ENCODE data around the gene WDFY1. TPM values are rescaled to one million over a fixed set of nuclear protein-coding genes. Genes with fewer than 3 reads are reported as not detected.

WDFY1 gene
- total RNA-seq, 4 donors from 2014 or later, result 36.9 to 82.0 (median 65.0) TPM

- peaks cover 0 to 10% (median 0%) of the 10 kb centered on the region in 4 donors for H3K4me1 ChIP-seq
- peaks cover 0 to 2% (median 0%) of the 10 kb centered on the region in 3 donors for H3K36me3 ChIP-seq
- TF ChIP-seq POLR2A (IDR thresholded peaks at IDR 0.05), result no peak
- TF ChIP-seq, protein P1, sequence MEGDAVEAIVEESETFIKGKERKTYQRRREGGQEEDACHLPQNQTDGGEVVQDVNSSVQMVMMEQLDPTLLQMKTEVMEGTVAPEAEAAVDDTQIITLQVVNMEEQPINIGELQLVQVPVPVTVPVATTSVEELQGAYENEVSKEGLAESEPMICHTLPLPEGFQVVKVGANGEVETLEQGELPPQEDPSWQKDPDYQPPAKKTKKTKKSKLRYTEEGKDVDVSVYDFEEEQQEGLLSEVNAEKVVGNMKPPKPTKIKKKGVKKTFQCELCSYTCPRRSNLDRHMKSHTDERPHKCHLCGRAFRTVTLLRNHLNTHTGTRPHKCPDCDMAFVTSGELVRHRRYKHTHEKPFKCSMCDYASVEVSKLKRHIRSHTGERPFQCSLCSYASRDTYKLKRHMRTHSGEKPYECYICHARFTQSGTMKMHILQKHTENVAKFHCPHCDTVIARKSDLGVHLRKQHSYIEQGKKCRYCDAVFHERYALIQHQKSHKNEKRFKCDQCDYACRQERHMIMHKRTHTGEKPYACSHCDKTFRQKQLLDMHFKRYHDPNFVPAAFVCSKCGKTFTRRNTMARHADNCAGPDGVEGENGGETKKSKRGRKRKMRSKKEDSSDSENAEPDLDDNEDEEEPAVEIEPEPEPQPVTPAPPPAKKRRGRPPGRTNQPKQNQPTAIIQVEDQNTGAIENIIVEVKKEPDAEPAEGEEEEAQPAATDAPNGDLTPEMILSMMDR (IDR thresholded peaks at IDR 0.05), result no peak
- DNase-seq, result no peak
- no peak overlapping the region for H3K27ac ChIP-seq
- H3K4me3 ChIP-seq, result no peak overlapping the region
- H3K27me3 ChIP-seq, result no peaks in the 10 kb centered on the region
- H3K9me3 ChIP-seq, result no peaks in the 10 kb centered on the region
These were observed 90.4 kb downstream of the WDFY1 start for GRCh38 chr2:223854741-223855140.

DNA sequence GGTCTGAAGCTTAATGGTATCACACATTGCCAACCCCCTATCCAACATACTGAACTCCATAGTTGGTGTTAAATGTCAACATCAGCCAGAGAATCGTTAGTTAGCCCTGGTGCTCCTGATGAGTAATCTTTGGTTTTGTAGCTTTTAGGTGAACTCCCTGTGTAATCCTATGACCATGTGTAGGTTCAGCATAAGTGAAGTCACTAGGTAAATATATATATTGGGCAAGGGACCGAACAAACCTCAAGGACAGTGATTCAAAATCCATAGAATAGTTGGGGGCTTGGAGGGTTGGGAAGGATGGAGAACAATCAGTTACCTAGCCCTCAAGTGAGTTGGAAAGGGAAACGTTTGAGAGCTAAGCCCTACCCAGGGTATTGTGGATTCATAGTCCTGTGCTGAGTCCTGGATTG, 91.7 kb downstream of the WDFY1 start:
- no peak for DNase-seq
- no peak overlapping the region for H3K4me3 ChIP-seq
- H3K36me3 ChIP-seq, result peaks cover 0 to 2% (median 0%) of the 10 kb centered on the region in 3 donors
- H3K4me1 ChIP-seq, result peaks cover 0 to 10% (median 0%) of the 10 kb centered on the region in 4 donors
- H3K27me3 ChIP-seq, result no peaks in the 10 kb centered on the region
- H3K9me3 ChIP-seq, result no peaks in the 10 kb centered on the region
- no peak overlapping the region for H3K27ac ChIP-seq
- TF ChIP-seq, protein P1 (IDR thresholded peaks at IDR 0.05), result no peak
- no peak for TF ChIP-seq POLR2A (IDR thresholded peaks at IDR 0.05)

- H3K4me1 ChIP-seq, result peaks cover 0 to 10% (median 0%) of the 10 kb centered on the region in 4 donors
- no peak for TF ChIP-seq POLR2A (IDR thresholded peaks at IDR 0.05)
- TF ChIP-seq, protein P1 (IDR thresholded peaks at IDR 0.05), result no peak
- peaks cover 0 to 2% (median 0%) of the 10 kb centered on the region in 3 donors for H3K36me3 ChIP-seq
- DNase-seq, result peak in 1 of 3 donors; percentile 64
- H3K4me3 ChIP-seq, result no peak overlapping the region
- no peaks in the 10 kb centered on the region for H3K27me3 ChIP-seq
- no peaks in the 10 kb centered on the region for H3K9me3 ChIP-seq
- no peak overlapping the region for H3K27ac ChIP-seq
These were observed 92.8 kb downstream of the WDFY1 start for GRCh38 chr2:223852281-223852795.

DNA sequence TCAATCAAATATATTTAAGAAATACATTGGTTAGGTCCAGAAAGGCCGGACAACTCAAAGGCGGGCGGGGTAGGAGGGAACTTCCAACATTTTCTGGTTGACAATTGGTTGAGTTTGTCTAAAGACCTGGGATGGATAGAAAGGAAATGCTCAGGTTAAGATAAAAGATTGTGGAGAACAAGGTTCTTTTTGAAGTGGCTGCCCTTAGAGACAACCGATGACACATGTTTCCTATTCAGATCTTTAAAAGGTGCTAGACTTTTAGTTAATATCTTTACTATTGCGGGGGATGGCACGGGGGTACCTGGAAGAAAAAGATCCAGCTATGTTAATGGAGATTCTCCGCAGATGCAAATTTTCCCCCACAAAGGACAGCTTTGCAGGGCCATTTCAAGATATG, 97.7 kb downstream of the WDFY1 start:
- H3K4me3 ChIP-seq, result no peak overlapping the region
- H3K36me3 ChIP-seq, result no peaks in the 10 kb centered on the region
- H3K27ac ChIP-seq, result no peak overlapping the region
- peak in 1 of 3 donors; percentile 42 for DNase-seq
- TF ChIP-seq, protein P1 (IDR thresholded peaks at IDR 0.05), result no peak
- no peak for TF ChIP-seq POLR2A (IDR thresholded peaks at IDR 0.05)
- H3K9me3 ChIP-seq, result no peaks in the 10 kb centered on the region
- H3K27me3 ChIP-seq, result no peaks in the 10 kb centered on the region
- H3K4me1 ChIP-seq, result peaks cover 0 to 10% (median 0%) of the 10 kb centered on the region in 4 donors

DNA sequence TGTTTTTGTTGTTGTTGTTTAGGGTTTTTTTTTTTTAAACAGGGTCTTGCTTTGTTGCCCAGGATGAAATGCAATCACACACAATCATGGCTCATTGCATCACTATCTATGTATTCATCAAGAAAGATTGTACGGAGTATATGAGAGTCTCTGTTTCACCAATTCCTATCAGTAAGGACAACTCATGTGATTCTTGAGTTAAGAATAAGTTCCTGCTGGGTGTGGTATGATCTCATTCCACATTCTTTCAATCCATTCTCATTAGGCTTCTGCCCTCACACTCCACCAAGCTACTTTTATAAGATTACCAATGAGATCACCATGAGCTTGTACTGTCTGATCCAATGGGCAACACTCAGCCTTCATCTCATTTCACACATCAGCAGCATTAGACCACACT, 98.6 kb downstream of the WDFY1 start:
- TF ChIP-seq POLR2A (IDR thresholded peaks at IDR 0.05), result no peak
- TF ChIP-seq, protein P1 (IDR thresholded peaks at IDR 0.05), result no peak
- no peaks in the 10 kb centered on the region for H3K9me3 ChIP-seq
- DNase-seq, result no peak
- no peak overlapping the region for H3K4me3 ChIP-seq
- no peaks in the 10 kb centered on the region for H3K27me3 ChIP-seq
- peaks cover 0 to 6% (median 0%) of the 10 kb centered on the region in 4 donors for H3K4me1 ChIP-seq
- H3K36me3 ChIP-seq, result no peaks in the 10 kb centered on the region
- H3K27ac ChIP-seq, result no peak overlapping the region

Data from Peyer's patch (tissue), 4 donors.